GM13976 (cell line): ENCODE measurements around the gene SYNE4.

Source experiments
- DNase-seq: peaks from one replicate; pipeline ENCODE4 v3.0.0; 2012; ENCODE audit warnings: low spot score
- in situ Hi-C: fragments of 300-500 bp; cut with MboI; formaldehyde crosslinking; loops from one replicate; pipeline ENCODE4 v1.12.0; 2022; ENCODE audit warnings: low sequenced_read_pairs, mixed read lengths, inconsistent platforms; ENCODE audit not compliant: unreplicated experiment
- TF ChIP-seq, protein P1 (sequence below): IDR thresholded peaks from 2 replicates; pipeline ENCODE4 v1.5.1; 2012; ENCODE audit warnings: borderline replicate concordance, mild to moderate bottlenecking; ENCODE audit not compliant: insufficient read depth; ENCODE audit errors: extremely low read depth, missing control alignments, control extremely low read depth

The SYNE4 gene

GRCh38 chr19:36025541-36025940 lies 16.9 kb upstream of the SYNE4 start:
- DNase-seq: no peak
- TF ChIP-seq, protein P1, sequence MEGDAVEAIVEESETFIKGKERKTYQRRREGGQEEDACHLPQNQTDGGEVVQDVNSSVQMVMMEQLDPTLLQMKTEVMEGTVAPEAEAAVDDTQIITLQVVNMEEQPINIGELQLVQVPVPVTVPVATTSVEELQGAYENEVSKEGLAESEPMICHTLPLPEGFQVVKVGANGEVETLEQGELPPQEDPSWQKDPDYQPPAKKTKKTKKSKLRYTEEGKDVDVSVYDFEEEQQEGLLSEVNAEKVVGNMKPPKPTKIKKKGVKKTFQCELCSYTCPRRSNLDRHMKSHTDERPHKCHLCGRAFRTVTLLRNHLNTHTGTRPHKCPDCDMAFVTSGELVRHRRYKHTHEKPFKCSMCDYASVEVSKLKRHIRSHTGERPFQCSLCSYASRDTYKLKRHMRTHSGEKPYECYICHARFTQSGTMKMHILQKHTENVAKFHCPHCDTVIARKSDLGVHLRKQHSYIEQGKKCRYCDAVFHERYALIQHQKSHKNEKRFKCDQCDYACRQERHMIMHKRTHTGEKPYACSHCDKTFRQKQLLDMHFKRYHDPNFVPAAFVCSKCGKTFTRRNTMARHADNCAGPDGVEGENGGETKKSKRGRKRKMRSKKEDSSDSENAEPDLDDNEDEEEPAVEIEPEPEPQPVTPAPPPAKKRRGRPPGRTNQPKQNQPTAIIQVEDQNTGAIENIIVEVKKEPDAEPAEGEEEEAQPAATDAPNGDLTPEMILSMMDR: no peak
- in situ Hi-C loops: no loop called here

DNA sequence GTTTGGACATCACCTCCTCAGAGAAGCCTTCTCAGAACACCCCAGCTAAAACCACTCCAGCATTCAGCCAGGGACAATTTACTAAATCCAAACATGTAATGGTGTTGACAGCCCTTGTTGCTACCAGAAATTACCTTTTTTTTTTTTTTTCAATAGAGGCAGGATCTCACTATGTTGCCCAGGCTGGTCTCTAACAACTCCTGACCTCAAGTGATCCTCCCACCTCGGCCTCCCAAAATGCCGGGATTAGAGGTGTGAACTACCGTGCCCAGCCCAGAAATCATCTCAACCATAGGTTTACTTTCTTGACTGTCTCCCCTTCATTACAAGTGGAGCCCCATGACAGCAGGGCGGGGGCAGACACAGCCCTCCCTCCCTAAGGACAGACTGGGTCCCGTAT lies 14.8 kb upstream of the SYNE4 start:
- DNase-seq: no peak
- in situ Hi-C loops: no loop called here
- TF ChIP-seq, protein P1: no peak

- in situ Hi-C loops: no loop called here
- DNase-seq: no peak
These were observed 10.6 kb upstream of the SYNE4 start for GRCh38 chr19:36019061-36019670.

DNA sequence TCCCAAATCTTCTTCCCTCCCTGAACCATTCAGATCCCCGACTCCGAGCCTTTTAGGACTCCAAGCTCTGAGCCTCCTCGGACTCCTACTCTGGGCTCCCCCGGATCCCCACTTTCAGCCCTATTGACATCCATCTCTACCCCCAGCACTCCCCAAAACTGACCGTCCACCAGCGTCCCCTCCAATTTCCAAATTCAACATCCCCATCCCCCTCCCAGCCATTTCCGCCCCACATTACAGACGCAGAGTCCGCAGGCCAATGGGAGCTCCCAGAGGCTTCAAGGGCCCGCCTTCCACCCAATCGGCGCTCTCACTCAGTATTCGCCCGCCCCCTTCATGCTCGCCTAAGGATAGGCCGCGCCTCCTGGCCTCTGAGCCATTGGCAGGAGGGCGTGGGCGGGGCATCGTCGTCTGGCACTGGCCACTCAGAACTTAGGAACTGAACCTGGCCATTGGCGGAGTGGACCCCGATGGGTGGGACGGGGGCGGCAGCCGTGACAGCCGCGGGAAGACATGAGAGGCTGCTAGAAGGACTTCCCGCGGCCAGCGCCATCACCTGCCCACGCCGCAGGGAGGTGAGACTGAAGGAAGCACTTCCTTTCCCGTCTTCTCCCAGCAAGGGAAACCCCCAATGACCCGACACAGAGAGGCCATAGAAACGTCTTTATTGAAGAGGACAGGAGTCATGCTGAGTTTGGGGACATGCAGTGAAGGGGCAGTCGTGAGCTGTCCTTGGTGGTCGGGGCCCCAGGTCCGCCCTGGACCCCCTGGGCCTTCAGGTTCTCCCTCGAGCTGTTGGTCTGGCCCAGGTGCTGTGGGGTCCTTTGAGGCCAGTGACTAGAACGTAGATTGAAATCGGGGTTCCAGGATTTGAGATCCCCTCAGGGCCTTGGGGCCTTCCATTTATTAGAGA lies 5.7 kb upstream of the SYNE4 start, which contains the start of gene ALKBH6:
Gene ALKBH6 (minus strand): TSS at position 202 of the 913 bp plus-strand sequence. CDS start 816 bp downstream, outside the sequence.
- TF ChIP-seq, protein P1: no peak
- peak; percentile 99 for DNase-seq
- in situ Hi-C loops: no loop called here

More at GRCh38 chr19:36019061-36019670, 10.6 kb upstream of the SYNE4 start:
- TF ChIP-seq, protein P1: no peak

- in situ Hi-C loops: no loop called here
- TF ChIP-seq, protein P1: no peak
- DNase-seq: no peak
These were observed 4.8 kb upstream of the SYNE4 start for GRCh38 chr19:36013280-36014011.

DNA sequence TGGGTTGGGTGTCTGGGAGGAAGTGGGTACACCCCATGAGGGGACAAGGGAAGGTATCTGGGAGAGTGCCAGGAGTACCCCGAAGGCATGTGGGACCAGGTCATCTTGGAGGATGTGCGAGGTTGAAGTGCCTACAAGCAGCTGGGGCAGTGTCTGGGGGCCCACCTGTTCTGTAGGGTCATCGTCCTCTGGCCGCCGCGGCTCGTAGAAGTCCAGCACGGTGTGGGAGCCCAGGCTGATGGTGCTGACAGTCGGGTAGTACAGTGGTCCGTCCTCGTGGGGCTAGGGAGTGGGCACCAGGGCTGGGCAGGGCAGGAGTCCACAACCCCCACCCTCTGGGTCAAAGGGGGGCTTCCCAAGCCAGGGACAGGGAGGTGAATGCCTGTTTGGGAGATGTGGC lies 1.8 kb upstream of the SYNE4 start:
- in situ Hi-C loops: no loop called here
- no peak for DNase-seq
- TF ChIP-seq, protein P1: no peak
